ENCODE results near the gene MSL3.

MSL3 gene, protein sequence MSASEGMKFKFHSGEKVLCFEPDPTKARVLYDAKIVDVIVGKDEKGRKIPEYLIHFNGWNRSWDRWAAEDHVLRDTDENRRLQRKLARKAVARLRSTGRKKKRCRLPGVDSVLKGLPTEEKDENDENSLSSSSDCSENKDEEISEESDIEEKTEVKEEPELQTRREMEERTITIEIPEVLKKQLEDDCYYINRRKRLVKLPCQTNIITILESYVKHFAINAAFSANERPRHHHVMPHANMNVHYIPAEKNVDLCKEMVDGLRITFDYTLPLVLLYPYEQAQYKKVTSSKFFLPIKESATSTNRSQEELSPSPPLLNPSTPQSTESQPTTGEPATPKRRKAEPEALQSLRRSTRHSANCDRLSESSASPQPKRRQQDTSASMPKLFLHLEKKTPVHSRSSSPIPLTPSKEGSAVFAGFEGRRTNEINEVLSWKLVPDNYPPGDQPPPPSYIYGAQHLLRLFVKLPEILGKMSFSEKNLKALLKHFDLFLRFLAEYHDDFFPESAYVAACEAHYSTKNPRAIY

DNA sequence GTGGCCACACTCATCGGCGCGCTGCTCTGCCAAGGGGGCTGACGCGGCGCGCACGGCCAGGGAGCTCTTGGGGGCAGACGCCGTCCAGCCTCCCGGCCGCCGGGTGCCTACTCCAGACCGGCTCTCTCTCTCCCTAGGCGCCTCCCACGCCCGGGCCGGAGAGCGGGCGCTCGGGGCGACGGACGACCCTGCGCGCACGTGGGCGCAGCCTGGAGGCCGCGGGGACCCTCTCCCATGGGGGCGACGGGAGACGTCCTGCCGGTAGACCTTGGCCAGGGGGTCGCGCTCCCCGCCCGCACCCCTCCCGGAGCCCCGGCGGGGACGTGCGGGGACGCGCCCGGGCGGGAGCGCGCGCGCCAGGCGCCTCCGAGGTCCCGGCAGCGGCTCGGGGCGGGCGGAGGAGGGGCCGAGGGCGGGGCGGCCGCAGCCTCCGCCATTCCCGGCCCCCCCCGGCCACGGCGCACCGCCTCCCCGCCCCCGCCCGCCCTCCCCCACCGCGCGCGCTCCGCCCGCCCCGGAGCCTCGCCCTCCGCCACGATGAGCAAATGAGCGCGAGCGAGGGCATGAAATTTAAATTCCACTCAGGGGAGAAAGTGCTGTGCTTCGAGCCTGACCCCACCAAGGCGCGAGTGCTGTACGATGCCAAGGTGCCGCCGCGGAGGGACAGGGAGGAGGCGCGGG, at the start of gene MSL3:
MSL3 (plus strand) TSS at position 519 of the 681 bp plus-strand sequence; CDS start at position 546, 27 bp downstream.
- DNase-seq = peak in 49 of 56 donors; percentile 11 to 74 (median 47)

DNA sequence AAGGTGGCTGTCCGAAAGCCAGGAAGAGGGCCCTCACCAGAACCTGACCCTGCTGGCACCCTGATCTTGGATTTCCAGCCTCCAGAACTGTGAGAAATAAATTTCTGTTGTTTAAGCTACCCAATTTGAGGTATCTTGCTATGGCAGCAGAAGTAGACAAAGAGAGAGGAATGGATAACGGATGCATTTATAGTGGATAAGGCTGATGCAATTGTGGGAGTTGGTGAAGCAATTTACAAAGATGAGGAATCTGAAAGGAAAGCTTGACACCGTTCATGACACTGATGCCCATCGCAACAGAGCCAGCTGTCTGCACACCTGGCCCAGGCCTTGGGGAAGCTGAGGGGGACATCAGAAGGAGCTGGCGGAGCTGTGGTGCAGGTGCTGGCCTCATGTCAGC, 35.7 kb upstream of the MSL3 start:
- DNase-seq = no peak

DNA sequence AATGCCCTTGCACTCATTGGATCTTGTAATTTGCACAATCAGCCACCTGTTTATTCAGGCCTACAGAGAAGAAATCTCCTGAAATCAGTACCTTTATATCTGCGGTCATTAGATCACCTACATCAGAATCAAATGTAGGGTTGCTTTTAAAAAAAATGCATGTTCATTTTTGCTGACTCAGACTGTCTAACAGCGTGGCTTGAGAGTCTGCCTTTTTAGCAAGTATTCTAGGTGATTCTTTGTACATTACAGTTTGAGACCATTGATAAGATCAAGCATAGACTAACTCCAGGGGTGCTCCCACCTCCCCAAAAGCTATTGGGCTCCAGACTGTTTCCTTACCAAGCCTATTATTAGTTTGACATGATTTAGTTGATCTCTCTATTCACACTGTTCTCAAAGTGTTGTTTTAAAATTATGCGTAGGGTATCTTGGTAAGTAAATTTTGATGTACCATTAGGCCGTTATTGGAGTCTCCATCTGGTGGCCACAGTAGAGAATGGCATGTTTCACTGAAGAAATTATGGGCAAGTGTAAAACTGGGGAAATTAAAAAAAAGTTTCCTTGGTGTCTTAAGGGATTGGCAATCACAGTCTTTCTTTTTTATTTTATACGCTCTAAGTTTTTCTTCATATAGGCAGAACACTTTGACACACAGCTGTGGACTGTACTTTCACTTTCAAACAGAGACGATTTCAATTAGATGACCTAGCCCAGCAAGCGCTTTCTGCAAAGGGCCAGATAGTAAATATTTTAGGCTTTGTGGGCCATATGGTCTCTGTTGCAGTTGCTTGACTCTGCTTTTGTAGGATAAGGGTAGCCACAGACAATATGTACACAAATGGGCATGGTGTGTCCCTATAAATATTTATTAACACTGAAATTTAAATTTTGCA, 33.7 kb upstream of the MSL3 start:
- DNase-seq = peak in 1 of 56 donors; percentile 14

DNA sequence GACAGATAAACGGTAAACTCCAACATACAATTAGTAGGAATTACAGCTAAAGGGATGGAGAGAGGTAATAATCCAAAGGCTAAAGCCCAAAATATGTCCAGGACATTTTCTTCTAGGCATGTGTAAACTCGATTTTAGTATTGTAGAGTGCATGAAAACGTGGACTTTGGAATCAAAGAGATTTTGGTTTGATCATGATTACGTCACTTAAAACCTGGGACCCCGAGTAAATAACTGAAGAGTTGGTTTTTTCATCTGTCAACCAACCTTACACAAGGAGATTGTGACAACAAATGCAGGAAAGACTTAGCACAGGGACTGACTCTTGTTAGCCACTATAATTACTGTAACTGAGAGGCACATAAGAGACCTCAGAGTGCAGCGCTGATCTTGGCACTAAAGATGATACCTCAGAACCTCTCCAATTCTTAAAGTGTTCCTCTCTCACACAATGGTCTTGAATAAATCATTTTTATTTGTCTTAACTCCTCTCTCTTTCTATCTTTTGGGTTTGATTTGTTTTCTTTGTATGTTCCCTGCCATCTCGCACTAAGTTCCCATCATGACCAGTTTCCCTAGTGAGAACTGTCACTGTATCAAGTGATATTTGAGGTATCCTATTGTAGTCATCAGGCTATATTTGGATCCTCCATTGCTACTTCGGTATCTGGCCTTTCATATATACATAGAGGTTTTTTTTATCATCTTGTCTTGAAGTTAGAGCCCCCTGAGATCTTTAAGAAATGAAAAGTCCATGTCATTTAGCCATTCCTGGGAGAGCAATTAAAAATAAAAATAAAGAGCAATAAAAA, 32.2 kb upstream of the MSL3 start:
- DNase-seq = no peak

DNA sequence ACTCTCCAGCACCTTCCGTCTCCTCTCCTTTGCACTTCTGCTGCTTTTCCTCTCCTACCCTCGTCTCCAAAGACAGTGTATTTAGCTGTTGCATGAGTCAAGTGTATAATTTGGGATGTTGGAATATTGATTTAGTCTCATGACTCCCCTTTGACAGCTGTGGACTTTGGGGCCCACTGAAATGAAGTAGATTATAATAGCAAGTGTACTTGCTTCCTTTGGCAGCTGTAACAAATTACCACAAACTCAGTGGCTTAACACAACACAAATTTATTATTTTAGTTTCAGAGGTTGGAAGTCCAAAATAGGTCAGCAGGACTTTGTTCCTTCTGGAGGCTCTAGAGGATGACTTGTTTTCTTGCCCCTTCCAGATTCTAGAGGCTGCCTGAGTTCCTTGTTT, 29.5 kb upstream of the MSL3 start:
- DNase-seq = no peak

DNA sequence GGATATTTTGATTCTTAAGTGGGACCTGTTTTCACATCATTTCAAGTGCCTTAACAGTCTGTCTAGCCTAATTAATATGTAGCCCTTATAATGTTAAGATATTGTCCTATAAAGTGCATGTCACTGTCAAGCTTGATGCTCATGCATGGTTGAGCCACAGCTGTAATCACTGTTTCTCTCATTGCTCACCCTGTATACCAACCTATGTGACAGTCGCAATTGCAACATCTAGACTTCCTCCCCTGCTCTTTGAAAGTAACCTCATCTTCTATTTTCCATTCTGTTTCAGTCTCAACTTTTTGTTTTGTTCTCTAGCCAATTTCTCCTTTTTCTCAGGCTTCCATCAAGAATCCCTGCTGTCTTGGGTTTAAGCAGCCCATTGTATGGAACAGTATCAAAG, 24.4 kb upstream of the MSL3 start:
- DNase-seq = no peak

DNA sequence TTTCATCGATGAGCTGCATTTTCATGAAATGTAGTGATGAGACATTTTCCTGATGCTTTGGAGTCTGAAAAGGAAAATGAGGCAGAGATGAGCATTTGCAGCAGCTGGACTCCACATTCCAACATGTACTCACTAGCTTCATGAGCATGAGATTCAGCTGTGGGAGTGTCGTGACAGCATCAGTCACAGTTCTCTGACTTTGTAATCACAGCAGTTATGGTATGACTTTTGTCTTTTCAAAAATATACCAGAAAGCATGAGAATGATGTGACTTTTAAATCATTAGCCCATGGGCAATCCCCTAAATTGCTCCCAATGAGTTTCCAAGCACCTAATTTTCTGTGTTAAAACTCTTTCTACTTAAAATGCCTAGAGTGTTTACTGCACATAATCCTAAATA, 18.3 kb upstream of the MSL3 start:
- DNase-seq = no peak

DNA sequence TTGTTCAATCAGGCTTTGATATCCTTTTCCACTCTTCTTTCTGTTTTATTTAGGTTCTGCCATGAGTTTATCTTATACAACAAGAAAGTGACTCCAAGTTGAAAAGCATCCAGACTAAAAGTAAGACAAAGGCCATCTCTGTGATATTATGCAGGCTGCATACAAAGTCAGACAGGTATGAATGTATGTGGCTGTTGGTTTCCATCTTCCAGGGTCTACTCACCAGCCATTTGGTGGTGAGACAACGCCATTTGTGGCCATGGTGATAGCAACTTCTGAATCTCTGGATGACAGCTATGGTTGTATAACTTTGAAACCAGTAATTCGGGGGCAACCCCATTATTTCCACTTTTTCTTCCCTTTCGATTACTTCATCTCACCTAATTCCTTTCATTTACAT, 17.2 kb upstream of the MSL3 start:
- DNase-seq = no peak

DNA sequence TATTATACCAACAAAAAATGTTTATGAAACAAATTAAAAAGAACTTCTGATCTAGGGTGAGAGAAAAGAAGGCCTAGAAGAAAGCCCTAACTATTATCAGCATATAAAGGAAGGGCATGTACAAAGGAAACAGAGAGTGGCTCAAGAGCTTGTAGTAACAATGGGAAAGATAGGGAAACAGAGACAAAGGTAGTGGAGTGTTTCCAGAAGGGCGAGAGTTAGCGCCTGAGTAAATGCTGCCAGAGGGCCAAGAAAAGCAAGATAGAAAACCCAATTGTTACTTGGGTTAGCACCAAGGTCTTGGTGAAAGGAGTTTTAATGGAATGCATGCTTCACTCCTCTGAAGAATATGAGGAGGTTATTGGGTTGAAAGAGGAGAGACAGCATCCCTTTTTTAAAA, 16.5 kb upstream of the MSL3 start:
- no peak for DNase-seq

DNA sequence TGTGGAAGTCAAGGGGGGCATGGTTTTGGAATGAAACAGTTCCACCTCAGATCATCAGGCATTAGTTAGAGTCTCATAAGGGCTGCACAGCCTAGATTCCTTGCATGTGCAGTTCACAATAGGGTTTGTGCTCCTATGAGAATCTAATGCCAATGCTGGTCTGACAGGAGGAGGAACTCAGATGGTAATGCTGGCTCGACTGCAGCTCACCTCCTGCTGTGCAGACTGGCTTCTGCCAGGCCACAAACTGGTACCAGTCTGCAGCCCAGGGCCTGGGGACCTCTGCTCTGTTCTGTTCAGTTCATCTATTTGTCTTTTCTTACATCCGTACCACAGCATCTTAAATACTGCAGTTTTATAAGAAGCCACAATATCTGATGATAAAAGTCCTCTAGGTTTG, 12.2 kb upstream of the MSL3 start:
- DNase-seq = no peak

DNA sequence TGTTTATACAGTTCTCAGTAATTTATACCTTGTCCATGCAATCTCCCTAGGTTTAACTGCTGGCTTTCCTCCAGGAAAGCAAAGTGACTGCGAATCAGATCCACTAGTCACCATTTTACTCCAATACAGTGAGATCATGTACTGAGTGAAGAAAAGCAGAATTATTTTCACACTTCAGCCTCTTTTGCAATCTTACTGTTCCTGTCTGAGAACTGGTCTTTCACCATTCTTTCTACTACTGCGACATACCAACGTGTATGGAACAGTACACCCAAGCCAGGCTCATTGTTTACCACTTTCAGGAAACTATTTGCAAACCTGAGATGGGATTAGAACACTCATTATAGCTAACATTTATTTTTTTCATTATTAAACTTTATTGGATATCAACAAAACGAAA, 8.0 kb upstream of the MSL3 start:
- DNase-seq = no peak

DNA sequence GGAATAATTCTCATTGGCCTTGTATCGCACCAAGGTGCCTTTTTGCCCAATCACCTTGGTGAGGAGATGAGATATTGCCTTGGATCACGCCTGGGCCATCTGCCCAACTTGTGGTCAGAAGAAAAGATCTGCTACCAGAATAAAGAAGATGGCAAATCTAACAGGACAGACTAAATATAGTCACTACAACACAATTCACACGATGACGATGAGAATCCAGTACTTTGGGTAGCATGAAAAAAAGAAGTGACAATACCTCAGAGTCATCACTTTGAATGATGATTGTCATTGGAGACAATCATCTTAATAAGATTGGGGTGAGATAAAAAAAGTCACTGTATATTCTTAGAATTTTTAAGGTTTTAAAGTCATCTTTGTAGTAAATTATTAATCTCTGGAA, 7.3 kb upstream of the MSL3 start:
- DNase-seq = no peak

DNA sequence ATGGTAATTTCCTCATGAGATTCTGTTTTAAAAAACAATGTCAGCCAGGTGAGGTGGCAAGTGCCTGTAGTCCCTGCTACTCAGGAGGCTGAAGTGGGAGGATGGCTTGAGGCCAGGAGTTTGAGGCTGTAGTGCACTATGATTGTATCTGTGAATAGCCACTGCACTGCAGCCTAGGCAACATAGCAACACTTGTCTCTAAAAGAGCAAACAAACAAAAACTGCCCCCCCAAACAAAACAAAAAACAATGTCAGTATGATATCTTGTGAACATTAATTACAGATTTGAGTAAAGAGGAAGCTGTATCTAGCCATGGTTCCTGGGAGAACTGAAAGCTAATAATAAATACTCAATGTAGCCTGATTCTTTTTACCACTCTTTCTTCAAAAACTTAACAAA, 6.8 kb upstream of the MSL3 start:
- DNase-seq = no peak

DNA sequence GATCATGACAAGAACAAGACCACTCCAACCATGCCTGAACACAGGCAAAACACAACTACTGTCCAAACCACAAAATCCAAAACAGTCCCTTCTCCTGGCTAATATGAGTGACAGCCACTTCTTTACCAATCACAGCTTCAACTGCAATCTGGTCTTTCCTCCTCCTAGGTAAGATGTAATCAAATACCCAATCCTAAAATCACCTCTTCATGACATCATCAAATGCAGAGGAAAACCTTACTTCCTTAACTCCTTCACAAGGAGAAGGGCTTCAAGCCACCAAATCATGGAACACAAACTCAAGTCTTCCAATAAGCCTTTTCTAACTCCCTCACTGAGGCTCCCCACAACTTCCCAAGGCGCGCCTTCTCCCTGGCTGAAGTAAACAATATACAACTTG, 4.4 kb upstream of the MSL3 start:
- DNase-seq = no peak

DNA sequence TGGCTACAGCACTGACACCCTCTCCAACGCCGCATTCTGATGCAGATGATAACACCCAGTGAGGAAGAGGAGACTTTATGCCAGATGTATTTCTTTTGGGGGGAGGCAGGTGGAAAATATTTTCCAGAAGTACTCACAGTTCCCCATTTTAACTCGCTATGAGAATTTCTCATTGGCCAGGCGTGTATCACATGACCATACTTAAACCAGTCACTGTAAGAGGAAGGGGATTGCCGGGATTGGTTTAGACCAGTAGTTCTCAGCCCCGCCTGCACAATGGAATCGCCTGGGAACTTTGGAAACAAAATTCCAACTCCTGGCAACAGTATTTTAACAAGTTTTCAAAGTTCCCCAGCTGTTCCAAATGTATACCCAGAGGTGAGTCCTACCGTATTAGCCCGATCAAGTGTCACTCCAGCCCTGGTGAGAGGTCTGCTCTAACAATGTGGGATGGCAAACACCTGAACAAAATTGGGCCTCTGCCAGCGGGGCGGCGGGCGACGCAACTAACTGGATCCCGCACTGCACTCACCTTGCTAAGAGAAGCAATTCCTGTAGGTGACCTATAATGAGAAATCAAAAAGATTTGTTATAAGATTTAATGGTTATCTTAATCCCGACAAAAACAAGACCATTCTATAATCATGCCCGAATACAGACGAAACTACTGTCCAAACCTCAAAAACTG, 2.9 kb upstream of the MSL3 start:
- no peak for DNase-seq

DNA sequence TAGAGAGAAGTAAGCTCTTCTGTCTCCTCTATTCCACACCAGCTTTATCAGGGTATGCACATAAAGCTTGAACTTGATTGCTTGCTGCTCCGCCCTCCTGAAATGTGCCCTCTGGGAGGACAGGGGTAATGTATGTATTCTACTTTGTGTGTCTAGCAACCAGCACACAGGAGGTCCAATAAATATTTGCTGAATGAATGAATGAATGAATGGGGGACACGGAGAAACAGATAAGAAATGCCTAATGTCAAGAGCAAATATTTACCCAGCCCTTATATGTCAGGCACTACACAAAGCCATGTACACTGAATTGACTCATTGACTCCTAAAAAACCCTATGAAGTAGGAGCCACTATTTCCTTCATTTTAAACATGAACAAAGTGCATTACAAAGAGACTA, 2.3 kb upstream of the MSL3 start:
- no peak for DNase-seq

DNA sequence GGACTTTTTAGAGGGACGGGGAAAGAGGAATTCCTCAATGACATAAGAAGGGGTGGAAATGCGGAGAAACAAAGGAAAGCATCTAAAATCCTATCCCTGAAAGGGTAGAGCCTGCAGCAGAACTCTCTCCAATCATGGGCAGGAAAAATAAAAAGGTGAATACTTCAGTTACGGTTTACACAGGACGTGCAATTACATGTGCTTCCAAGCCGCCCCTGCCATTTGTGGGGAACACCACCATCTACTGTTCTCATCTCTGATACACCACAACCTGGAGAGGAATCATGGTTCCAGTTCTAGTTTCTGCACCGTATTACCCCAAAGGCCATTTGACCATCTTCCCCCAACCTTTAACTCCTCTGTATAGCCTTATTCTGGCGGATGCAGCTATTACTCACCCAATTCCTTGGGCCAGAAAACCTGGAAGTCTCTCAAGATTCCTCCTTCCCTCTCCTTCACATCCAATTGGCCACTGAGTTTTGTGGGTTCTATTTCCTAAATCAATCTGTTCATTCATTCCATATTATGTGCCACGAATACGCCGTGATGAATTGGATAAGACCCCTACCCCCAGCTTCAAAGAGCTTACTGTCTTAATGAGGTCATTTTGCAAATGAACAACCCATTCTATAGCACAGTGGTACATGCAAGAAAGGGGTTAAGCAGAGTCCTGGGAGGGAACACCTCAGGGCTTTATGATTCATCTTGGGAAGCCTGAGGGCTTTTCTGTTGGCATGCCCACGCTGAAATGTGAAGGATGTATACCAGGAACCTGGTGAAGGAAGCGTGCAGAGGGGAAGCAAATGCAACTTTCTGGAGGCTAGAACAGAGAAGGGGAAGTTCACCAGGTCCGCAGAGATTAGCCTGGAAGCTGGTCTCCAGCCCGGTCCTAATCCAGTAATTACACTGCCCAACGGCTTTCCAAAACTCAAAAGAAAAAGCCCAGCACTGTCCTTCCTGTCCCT, 1.4 kb upstream of the MSL3 start:
- peak in 1 of 56 donors; percentile 0 for DNase-seq

DNA sequence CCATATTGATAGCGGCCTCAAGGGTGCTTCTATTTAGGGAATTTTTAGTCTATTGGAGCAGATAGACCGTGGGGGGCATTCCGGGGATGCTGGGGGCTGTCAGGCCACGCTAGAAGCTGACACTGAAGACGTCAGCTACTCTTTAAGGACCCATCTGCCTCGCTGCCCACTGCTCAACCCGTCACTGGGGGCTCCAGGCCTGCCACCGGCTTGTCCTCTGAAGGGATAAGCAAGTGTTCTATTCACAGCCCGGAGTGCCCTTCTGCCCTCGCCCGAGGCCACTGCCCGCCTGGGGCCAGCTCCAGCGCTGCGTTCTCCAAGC, 679 bp upstream of the MSL3 start:
- DNase-seq = peak in 5 of 56 donors; percentile 4 to 59 (median 21)
